Ovary (tissue), 3 donors: Measurements from ENCODE around the gene C20orf204.

Source experiments
- EP300 ChIP-seq: sonication (generic); formaldehyde crosslinking; IDR thresholded peaks from one replicate; pipeline ENCODE4 v1.6.1; 2017; ENCODE audit warnings: antibody characterized with exemption
- POLR2A ChIP-seq: fragments of 450-650 bp; IDR thresholded peaks from one replicate; pipeline ENCODE4 v1.6.1; 2017; ENCODE audit warnings: antibody characterized with exemption, mild to moderate bottlenecking, moderate library complexity
- TF ChIP-seq, protein P1 (sequence below), 3 donors: fragments of 450-650 bp in 2 of 3; fragments of 200-600 bp in 1 of 3; IDR thresholded peaks; one replicate each; pipeline versions ENCODE4 v1.5.1 to v1.8.0; 2016 to 2022; ENCODE audit warnings: antibody characterized with exemption in 3 of 3, mild to moderate bottlenecking in 1 of 3
- donor health status: DM: no; HTN: no; CAD: no.

DNA sequence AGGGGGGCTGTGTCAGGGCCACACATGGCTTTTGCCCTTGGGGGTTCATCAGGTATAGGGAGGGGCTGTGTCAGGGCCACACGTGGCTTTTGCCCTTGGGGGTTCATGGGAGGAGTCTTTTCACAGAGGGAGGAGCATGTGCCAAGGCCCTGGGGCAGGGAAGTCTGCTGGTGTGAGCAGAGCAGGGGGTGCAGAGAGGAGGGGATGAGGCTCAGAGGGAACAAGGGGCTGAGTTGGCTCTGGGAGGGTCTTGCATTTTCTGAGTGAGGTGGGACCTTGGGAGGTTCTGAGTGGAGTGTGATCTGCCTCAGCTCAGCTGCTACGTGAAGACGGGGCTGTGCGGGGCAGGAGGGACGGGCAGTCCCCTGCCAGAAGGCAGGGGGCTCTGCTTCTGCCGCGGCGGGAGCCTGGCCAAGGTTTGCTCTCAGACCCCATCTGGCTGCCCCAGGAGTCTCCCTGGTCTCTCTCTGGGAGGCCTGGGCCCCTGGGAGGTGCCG is 19.5 kb downstream of the C20orf204 start:
- TF ChIP-seq POLR2A (no peak), EP300 (no peak)
- TF ChIP-seq, protein P1, sequence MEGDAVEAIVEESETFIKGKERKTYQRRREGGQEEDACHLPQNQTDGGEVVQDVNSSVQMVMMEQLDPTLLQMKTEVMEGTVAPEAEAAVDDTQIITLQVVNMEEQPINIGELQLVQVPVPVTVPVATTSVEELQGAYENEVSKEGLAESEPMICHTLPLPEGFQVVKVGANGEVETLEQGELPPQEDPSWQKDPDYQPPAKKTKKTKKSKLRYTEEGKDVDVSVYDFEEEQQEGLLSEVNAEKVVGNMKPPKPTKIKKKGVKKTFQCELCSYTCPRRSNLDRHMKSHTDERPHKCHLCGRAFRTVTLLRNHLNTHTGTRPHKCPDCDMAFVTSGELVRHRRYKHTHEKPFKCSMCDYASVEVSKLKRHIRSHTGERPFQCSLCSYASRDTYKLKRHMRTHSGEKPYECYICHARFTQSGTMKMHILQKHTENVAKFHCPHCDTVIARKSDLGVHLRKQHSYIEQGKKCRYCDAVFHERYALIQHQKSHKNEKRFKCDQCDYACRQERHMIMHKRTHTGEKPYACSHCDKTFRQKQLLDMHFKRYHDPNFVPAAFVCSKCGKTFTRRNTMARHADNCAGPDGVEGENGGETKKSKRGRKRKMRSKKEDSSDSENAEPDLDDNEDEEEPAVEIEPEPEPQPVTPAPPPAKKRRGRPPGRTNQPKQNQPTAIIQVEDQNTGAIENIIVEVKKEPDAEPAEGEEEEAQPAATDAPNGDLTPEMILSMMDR (IDR thresholded peaks at IDR 0.05) = no peak
